ENCODE data around the gene SDSL.

The SDSL gene

DNA sequence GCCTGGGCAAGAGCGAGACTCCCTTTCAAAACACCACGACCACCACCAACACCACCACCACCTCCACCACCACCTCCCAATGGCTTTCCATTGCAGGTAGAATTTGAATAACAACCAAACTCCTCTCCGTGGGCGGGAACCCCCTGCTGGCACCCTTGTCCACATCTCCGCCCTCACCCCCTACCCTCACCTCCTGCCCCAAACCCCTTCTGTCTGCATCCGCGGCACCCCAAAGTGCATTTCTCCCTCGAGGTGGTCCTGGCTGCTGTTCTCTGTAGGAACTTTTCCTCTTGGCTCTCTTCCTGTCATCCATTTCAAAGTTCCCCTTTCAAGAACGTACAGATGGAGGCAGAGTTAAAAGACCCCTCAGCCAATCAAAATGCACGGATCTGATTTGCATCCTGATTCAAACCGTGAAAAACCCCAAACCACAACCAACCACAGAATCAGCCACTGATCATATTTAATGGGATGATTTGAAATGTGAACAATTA is 3.8 kb downstream of the SDSL start:
- DNase-seq (ENCODE audit: extremely low read depth, insufficient read length) = peak; percentile 55
- Histone ChIP-seq H3K27me3 (replicated peaks; ENCODE audit: control insufficient read depth, insufficient read depth, low read length) (peaks cover 4% of the 10 kb centered on the region; the same call in 1 of the 2 replicates), H3K36me3 (ENCODE audit: control insufficient read depth, insufficient read depth, low read length) (no peaks in the 10 kb centered on the region), H3K4me3 (replicated peaks; ENCODE audit: low read depth, low read length) (no peak overlapping the region)
- TF ChIP-seq, protein P1, sequence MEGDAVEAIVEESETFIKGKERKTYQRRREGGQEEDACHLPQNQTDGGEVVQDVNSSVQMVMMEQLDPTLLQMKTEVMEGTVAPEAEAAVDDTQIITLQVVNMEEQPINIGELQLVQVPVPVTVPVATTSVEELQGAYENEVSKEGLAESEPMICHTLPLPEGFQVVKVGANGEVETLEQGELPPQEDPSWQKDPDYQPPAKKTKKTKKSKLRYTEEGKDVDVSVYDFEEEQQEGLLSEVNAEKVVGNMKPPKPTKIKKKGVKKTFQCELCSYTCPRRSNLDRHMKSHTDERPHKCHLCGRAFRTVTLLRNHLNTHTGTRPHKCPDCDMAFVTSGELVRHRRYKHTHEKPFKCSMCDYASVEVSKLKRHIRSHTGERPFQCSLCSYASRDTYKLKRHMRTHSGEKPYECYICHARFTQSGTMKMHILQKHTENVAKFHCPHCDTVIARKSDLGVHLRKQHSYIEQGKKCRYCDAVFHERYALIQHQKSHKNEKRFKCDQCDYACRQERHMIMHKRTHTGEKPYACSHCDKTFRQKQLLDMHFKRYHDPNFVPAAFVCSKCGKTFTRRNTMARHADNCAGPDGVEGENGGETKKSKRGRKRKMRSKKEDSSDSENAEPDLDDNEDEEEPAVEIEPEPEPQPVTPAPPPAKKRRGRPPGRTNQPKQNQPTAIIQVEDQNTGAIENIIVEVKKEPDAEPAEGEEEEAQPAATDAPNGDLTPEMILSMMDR (IDR thresholded peaks at IDR 0.05; ENCODE audit: insufficient read depth, low read length, poor library complexity, severe bottlenecking) = no peak

DNA sequence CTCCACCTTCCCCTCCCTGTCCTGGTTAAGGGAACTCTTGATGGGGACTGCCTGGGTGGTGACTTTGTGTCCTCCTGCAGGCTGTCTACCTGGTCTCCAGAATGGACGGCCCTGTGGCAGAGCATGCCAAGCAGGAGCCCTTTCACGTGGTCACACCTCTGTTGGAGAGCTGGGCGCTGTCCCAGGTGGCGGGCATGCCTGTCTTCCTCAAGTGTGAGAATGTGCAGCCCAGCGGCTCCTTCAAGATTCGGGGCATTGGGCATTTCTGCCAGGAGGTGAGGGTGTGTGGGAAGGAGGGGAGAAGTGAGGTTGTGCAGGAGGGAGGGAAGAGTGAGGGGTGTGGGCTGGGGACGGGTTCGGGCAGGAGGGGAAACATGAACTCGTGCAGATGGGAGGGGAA is 5.7 kb downstream of the SDSL start:
- TF ChIP-seq, protein P1 (IDR thresholded peaks at IDR 0.05; ENCODE audit: insufficient read depth, low read length, poor library complexity, severe bottlenecking) = no peak
- no peak for DNase-seq (ENCODE audit: extremely low read depth, insufficient read length)
- Histone ChIP-seq H3K4me3 (replicated peaks; ENCODE audit: low read depth, low read length) (no peak overlapping the region), H3K27me3 (replicated peaks; ENCODE audit: control insufficient read depth, insufficient read depth, low read length) (peaks cover 4% of the 10 kb centered on the region; the same call in 1 of the 2 replicates), H3K36me3 (ENCODE audit: control insufficient read depth, insufficient read depth, low read length) (no peaks in the 10 kb centered on the region)

DNA sequence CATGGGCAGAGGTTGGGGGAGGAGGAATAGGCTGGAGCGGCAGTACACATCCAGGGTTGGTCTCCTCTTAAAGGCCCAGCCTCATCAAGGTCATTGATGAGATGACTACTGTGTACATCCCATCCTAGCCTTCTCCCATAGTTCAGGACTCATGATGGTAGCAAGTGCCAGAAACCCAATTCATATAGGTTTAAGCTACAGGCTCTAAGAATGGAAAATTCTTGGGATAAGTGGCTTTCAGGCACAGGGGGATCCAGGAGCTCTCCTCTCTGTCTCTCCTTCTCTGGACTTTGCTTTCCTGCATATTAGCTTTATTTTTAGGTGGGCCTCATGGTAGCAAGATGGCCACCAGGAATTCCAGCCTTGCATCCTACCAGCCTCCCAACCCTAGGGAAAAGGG is 6.3 kb downstream of the SDSL start:
- TF ChIP-seq, protein P1 (IDR thresholded peaks at IDR 0.05; ENCODE audit: insufficient read depth, low read length, poor library complexity, severe bottlenecking) = no peak
- Histone ChIP-seq H3K27me3 (replicated peaks; ENCODE audit: control insufficient read depth, insufficient read depth, low read length) (peaks cover 4% of the 10 kb centered on the region; the same call in 1 of the 2 replicates), H3K4me3 (replicated peaks; ENCODE audit: low read depth, low read length) (no peak overlapping the region), H3K36me3 (ENCODE audit: control insufficient read depth, insufficient read depth, low read length) (no peaks in the 10 kb centered on the region)
- DNase-seq (ENCODE audit: extremely low read depth, insufficient read length) = no peak

DNA sequence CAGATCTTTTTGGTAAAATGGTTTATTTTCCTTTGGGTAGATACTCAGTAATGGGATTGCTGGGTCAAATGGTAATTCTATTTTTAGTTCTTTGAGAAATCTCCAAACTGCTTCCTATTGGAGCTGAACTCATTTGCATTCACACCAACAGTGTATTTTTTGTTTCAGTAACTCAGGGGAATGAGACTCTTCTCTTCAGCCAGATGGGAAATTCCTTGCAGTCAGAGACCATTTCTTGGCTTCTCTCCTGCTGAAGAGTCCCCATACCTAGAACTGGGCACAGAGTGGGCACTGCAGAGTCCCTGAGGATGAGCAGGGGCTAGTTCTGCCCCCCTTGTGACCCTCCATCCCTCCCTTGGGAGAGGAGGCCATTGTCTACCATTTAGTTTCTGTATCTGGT is 10.8 kb downstream of the SDSL start:
- no peaks in the 10 kb centered on the region for H3K36me3 ChIP-seq (ENCODE audit: control insufficient read depth, insufficient read depth, low read length)
- H3K4me3 ChIP-seq (replicated peaks; ENCODE audit: low read depth, low read length) = no peak overlapping the region
- TF ChIP-seq, protein P1 (IDR thresholded peaks at IDR 0.05; ENCODE audit: insufficient read depth, low read length, poor library complexity, severe bottlenecking) = no peak
- DNase-seq (ENCODE audit: extremely low read depth, insufficient read length) = no peak
- H3K27me3 ChIP-seq (replicated peaks; ENCODE audit: control insufficient read depth, insufficient read depth, low read length) = peaks cover 5% of the 10 kb centered on the region

DNA sequence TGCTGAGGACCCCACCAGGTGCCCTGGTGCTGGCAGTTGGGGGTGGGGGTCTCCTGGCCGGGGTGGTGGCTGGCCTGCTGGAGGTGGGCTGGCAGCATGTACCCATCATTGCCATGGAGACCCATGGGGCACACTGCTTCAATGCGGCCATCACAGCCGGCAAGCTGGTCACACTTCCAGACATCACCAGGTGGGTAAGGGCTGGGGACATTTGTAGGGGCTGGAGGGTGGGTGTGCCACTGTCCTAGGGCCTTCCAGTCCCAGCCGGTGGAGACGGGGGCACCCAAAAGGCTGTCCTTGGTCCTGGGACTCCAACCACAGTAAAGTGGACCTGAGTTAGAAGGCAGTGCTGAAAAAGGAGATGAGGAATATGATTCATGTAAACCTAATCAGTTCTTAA is 13.2 kb downstream of the SDSL start:
- Histone ChIP-seq H3K4me3 (replicated peaks; ENCODE audit: low read depth, low read length) (no peak overlapping the region), H3K36me3 (ENCODE audit: control insufficient read depth, insufficient read depth, low read length) (no peaks in the 10 kb centered on the region), H3K27me3 (replicated peaks; ENCODE audit: control insufficient read depth, insufficient read depth, low read length) (peaks cover 2% of the 10 kb centered on the region)
- TF ChIP-seq, protein P1 (IDR thresholded peaks at IDR 0.05; ENCODE audit: insufficient read depth, low read length, poor library complexity, severe bottlenecking) = no peak
- DNase-seq (ENCODE audit: extremely low read depth, insufficient read length) = no peak

DNA sequence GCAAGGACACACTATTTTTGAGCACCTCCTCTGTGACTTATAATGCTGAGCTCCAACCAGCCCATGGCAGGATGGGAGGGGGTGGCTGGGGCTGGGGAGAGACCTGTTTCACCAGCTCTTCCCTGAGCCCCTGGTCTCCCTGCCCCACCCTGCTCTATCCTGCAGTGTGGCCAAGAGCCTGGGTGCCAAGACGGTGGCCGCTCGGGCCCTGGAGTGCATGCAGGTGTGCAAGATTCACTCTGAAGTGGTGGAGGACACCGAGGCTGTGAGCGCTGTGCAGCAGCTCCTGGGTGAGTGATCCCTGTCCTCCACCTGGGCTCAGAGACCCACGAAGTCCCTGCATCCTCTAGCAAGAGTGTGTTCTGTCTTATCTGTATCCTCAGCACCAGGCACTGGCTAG is 14.4 kb downstream of the SDSL start:
- Histone ChIP-seq H3K36me3 (ENCODE audit: control insufficient read depth, insufficient read depth, low read length) (no peaks in the 10 kb centered on the region), H3K4me3 (replicated peaks; ENCODE audit: low read depth, low read length) (no peak overlapping the region), H3K27me3 (replicated peaks; ENCODE audit: control insufficient read depth, insufficient read depth, low read length) (peaks cover 2% of the 10 kb centered on the region)
- TF ChIP-seq, protein P1 (IDR thresholded peaks at IDR 0.05; ENCODE audit: insufficient read depth, low read length, poor library complexity, severe bottlenecking) = no peak
- no peak for DNase-seq (ENCODE audit: extremely low read depth, insufficient read length)
